GM12878 (cell line): ENCODE data around the gene EIF4H. TPM values are rescaled to one million over a fixed set of nuclear protein-coding genes. Genes with fewer than 3 reads are reported as not detected.

ENCODE experiments used
- ATAC-seq: fragments of 200-7000 bp; cut with Tn5 transposase; 3 replicates; pipeline ENCODE4 v1.9.1; 2020; ENCODE audit warnings: mild to moderate bottlenecking, moderate library complexity
- BruUV-seq: library from RNA; stranded (reverse); fragments of 400-500 nt; replicated peaks from 2 replicates; lab custom pipeline; 2021; lab: Mats Ljungman, UMichigan
- CTCF ChIA-PET: fragments of 300-600 bp; sonication (Branson Sonifier 250); formaldehyde crosslinking; extraction: SDS; loops from one replicate; lab custom pipeline; 2021; ENCODE audit warnings: inconsistent platforms; lab: Yijun Ruan, JAX
- POLR2A ChIA-PET: fragments of 350-600 bp; formaldehyde crosslinking; extraction: SDS; loops from one replicate; lab custom pipeline; 2021; ENCODE audit warnings: inconsistent platforms; lab: Charles Lee
- RAD21 ChIA-PET: fragments of 300-600 bp; sonication (Branson Sonifier 250); formaldehyde crosslinking; loops from one replicate; lab custom pipeline; 2023; ENCODE audit warnings: antibody characterized with exemption; ENCODE audit not compliant: unreplicated experiment; lab: Charles Lee
- SMC1A ChIA-PET: fragments of 300-600 bp; sonication (Branson Sonifier 250); formaldehyde crosslinking; loops from one replicate; lab custom pipeline; 2023; ENCODE audit not compliant: unreplicated experiment, uncharacterized antibody; lab: Charles Lee
- DNase-seq: peaks from one replicate; pipeline ENCODE4 v3.0.0-alpha.2; 2011; ENCODE audit warnings: low read depth, low spot score
- FAIRE-seq: peaks from 3 replicates; lab custom pipeline; 2011; peaks lifted over from hg19 to GRCh38; lab: Jason Lieb, UNC
- H2AFZ ChIP-seq: 2 replicates; pipeline ENCODE4 v1.6.0; 2011; ENCODE audit warnings: low read depth, low read length, control low read depth; ENCODE audit not compliant: control insufficient read depth
- H3K27ac ChIP-seq: 2 replicates; pipeline ENCODE4 v1.5.1; 2011; ENCODE audit warnings: control low read depth; ENCODE audit not compliant: control insufficient read depth, insufficient read depth
- H3K27me3 ChIP-seq, 2 experiments: replicated peaks in 1 of 2; 2 replicates each; pipeline versions ENCODE4 v1.6.0 to v1.6.1; 2011; ENCODE audit warnings: low read length in 1 of 2; ENCODE audit not compliant: control insufficient read depth in 2 of 2, insufficient read depth in 2 of 2
- H3K36me3 ChIP-seq, 2 experiments: 2 replicates each; pipeline ENCODE4 v1.5.1; 2011; ENCODE audit warnings: low read length in 1 of 2; ENCODE audit not compliant: control insufficient read depth in 2 of 2, insufficient read depth in 2 of 2
- H3K4me1 ChIP-seq: 2 replicates; pipeline ENCODE4 v1.6.1; 2011; ENCODE audit warnings: mild to moderate bottlenecking, low read length, moderate library complexity, mixed read lengths; ENCODE audit not compliant: control insufficient read depth, insufficient read depth
- H3K4me2 ChIP-seq: 2 replicates; pipeline ENCODE4 v1.6.0; 2011; ENCODE audit warnings: control low read depth; ENCODE audit not compliant: control insufficient read depth, insufficient read depth
- H3K4me3 ChIP-seq: fragments of 200-600 bp; sonication (generic); 2 replicates; pipeline ENCODE4 v1.5.1; 2016
- H3K79me2 ChIP-seq: 2 replicates; pipeline ENCODE4 v1.6.0; 2011; ENCODE audit warnings: low read length; ENCODE audit not compliant: control insufficient read depth, insufficient read depth
- H3K9ac ChIP-seq: 2 replicates; pipeline ENCODE4 v1.8.0; 2011; ENCODE audit warnings: low read length, control low read depth, mixed read lengths; ENCODE audit not compliant: control insufficient read depth, insufficient read depth
- H3K9me3 ChIP-seq: replicated peaks from 3 replicates; pipeline ENCODE4 v1.5.1; 2011; ENCODE audit warnings: mild to moderate bottlenecking, low read length; ENCODE audit not compliant: control insufficient read depth, insufficient read depth
- H4K20me1 ChIP-seq: 2 replicates; pipeline ENCODE4 v1.6.0; 2011; ENCODE audit not compliant: control insufficient read depth, insufficient read depth
- MTA3 ChIP-seq: IDR thresholded peaks from 2 replicates; pipeline ENCODE4 v1.6.1; 2012; ENCODE audit warnings: low read length, inconsistent platforms, borderline replicate concordance
- NFYB ChIP-seq: IDR thresholded peaks from 2 replicates; pipeline ENCODE4 v1.6.1; 2011; ENCODE audit warnings: low read depth, mild to moderate bottlenecking, low read length, improper control_type of control experiment, moderate library complexity; ENCODE audit not compliant: insufficient read depth
- STAT1 ChIP-seq: fragments of 450-650 bp; conservative IDR thresholded peaks from 2 replicates; pipeline ENCODE4 v1.6.1; 2014; ENCODE audit warnings: antibody characterized with exemption, mild to moderate bottlenecking
- TBL1XR1 ChIP-seq: IDR thresholded peaks from 2 replicates; pipeline ENCODE4 v1.6.1; 2012; ENCODE audit warnings: low read depth, low read length, improper control_type of control experiment
- WGBS: methylation state at CpG from one replicate; pipeline ENCODE4 v1.1.6; 2016; ENCODE audit warnings: low lambda C conversion rate; ENCODE audit not compliant: insufficient replicate concordance, insufficient coverage; ENCODE audit errors: missing lambda C conversion rate; 5-methylcytosine and 5-hydroxymethylcytosine counted together
- in situ Hi-C: fragments of 300-500 bp; cut with MboI; formaldehyde crosslinking; loops from 9 replicates; pipeline ENCODE4 v1.14.3; 2018; ENCODE audit warnings: mixed read lengths
- intact Hi-C: fragments of 100-400 bp; cut with micrococcal nuclease; formaldehyde crosslinking; loops from one replicate; pipeline ENCODE4 v1.14.2; 2022; ENCODE audit not compliant: unreplicated experiment
- polyA plus RNA-seq, 11 experiments: library from polyadenylated mRNA; depleted of rRNA in 4 of 11; unstranded in 6 of 11; stranded (reverse) in 5 of 11; fragments of >200 nt; fragmentation: Nextera tagmentation in 4 of 11; fragmentation: Illumina TruSeq in 1 of 11; extraction: Ambion mirVana in 4 of 11; extraction: Trizol in 1 of 11; gene quantifications; 1 replicate in 1 of 11; 2 replicates in 10 of 11; pipeline versions ENCODE4 v1.2.1 to v1.2.3, GENCODE V29; 2011 to 2016; ENCODE audit warnings: inconsistent platforms in 2 of 11, missing spikeins in 2 of 11, low read depth in 1 of 11
- total RNA-seq, 4 experiments: library from RNA; depleted of rRNA in 3 of 4; stranded (reverse); fragments of >200 nt in 3 of 4; fragmentation: Illumina TruSeq in 1 of 4; extraction: Trizol in 1 of 4; gene quantifications; 2 replicates each; pipeline versions ENCODE4 v1.2.1 to v1.2.3, GENCODE V29; 2013 to 2021
- TF ChIP-seq, protein P1 (sequence below): IDR thresholded peaks from 2 replicates; pipeline ENCODE4 v1.6.1; 2011; ENCODE audit warnings: low read depth, mild to moderate bottlenecking, low read length, moderate library complexity, borderline replicate concordance; ENCODE audit errors: extremely low read depth
- TF ChIP-seq, protein P2 (sequence below): fragments of 450-650 bp; conservative IDR thresholded peaks from 2 replicates; pipeline ENCODE4 v1.6.1; 2017; ENCODE audit warnings: mild to moderate bottlenecking, moderate library complexity
- TF ChIP-seq, protein P3 (sequence below): fragments of 450-650 bp; formaldehyde crosslinking; IDR thresholded peaks from 2 replicates; pipeline ENCODE4 v1.4.0; 2020; ENCODE audit warnings: mild to moderate bottlenecking, moderate library complexity
- TF ChIP-seq, protein P4 (sequence below): IDR thresholded peaks from 2 replicates; pipeline ENCODE4 v1.6.1; 2012; ENCODE audit warnings: low read length, inconsistent platforms

EIF4H gene
- total and polyA plus RNA-seq, 10 of the 15 experiments (the other 5 are each of a cell fraction or from before 2014, with no cell fraction given) = 9.9 to 443 (median 258) TPM

DNA sequence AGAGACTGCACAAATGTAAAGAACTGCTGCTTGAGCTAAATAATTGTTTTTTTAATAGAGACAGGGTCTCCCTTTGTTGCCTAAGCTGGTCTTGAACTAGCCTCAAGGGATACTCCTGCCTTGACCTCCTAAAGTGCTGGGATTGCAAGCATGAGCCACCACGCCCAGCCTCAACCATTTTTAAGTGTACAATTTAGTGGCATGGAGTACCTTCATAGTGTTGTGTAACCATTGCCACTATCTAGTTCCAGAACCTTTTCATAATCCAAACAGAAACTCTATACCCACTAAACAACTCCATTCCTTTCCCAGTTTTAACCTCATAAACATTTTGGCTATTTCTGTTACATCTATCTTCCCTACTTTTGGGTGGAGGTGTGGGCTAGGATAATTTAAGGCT lies 6.7 kb downstream of the EIF4H start:
- ATAC-seq = no peak
- Histone ChIP-seq H3K27me3 (no peaks in the 10 kb centered on the region), H3K4me2 (no peak overlapping the region), H3K36me3 (peaks cover 4 to 13% of the 10 kb centered on the region in 2 experiments; a peak in 3 of 4 replicates), H3K9me3 (no peaks in the 10 kb centered on the region), H4K20me1 (peaks cover 15% of the 10 kb centered on the region), H3K4me3 (0 out of 2 replicates have a peak overlapping the region, but pooled peaks have one; percentile 26), H3K9ac (no peak overlapping the region), H3K4me1 (peaks cover 6% of the 10 kb centered on the region), H2AFZ (no peak overlapping the region), H3K79me2 (peaks cover 100% of the 10 kb centered on the region), H3K27ac (no peak overlapping the region)
- ChIA-PET RAD21 (no interaction called here), POLR2A (interaction anchor here (1.5 kb wide), 1 partner anchor 13 kb away, joined by 4 read pairs; no protein-coding TSS in a partner anchor), CTCF (interaction anchor here (1.0 to 1.4 kb wide), 4 partner anchors 12 to 220 kb away, joined by 3 to 5 read pairs (median 3); no protein-coding TSS in a partner anchor), SMC1A (interaction anchor here (1.0 to 6.3 kb wide), 4 partner anchors 13 to 81 kb away, joined by 5 to 30 read pairs (median 7); no protein-coding TSS in a partner anchor)
- no TSS peak for BruUV-seq
- no peak for DNase-seq
- in situ Hi-C loops (no loop called here), intact Hi-C loops (loop anchor here (5.0 kb wide), 1 partner anchor 114 kb away; no protein-coding TSS in a partner anchor)
- FAIRE-seq = no peak
- no peak for TF ChIP-seq STAT1
- TF ChIP-seq, protein P1, sequence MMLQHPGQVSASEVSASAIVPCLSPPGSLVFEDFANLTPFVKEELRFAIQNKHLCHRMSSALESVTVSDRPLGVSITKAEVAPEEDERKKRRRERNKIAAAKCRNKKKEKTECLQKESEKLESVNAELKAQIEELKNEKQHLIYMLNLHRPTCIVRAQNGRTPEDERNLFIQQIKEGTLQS = no peak
- TF ChIP-seq, protein P2, sequence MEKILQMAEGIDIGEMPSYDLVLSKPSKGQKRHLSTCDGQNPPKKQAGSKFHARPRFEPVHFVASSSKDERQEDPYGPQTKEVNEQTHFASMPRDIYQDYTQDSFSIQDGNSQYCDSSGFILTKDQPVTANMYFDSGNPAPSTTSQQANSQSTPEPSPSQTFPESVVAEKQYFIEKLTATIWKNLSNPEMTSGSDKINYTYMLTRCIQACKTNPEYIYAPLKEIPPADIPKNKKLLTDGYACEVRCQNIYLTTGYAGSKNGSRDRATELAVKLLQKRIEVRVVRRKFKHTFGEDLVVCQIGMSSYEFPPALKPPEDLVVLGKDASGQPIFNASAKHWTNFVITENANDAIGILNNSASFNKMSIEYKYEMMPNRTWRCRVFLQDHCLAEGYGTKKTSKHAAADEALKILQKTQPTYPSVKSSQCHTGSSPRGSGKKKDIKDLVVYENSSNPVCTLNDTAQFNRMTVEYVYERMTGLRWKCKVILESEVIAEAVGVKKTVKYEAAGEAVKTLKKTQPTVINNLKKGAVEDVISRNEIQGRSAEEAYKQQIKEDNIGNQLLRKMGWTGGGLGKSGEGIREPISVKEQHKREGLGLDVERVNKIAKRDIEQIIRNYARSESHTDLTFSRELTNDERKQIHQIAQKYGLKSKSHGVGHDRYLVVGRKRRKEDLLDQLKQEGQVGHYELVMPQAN = no peak
- TF ChIP-seq TBL1XR1 = no peak
- TF ChIP-seq MTA3 = no peak
- TF ChIP-seq, protein P3, sequence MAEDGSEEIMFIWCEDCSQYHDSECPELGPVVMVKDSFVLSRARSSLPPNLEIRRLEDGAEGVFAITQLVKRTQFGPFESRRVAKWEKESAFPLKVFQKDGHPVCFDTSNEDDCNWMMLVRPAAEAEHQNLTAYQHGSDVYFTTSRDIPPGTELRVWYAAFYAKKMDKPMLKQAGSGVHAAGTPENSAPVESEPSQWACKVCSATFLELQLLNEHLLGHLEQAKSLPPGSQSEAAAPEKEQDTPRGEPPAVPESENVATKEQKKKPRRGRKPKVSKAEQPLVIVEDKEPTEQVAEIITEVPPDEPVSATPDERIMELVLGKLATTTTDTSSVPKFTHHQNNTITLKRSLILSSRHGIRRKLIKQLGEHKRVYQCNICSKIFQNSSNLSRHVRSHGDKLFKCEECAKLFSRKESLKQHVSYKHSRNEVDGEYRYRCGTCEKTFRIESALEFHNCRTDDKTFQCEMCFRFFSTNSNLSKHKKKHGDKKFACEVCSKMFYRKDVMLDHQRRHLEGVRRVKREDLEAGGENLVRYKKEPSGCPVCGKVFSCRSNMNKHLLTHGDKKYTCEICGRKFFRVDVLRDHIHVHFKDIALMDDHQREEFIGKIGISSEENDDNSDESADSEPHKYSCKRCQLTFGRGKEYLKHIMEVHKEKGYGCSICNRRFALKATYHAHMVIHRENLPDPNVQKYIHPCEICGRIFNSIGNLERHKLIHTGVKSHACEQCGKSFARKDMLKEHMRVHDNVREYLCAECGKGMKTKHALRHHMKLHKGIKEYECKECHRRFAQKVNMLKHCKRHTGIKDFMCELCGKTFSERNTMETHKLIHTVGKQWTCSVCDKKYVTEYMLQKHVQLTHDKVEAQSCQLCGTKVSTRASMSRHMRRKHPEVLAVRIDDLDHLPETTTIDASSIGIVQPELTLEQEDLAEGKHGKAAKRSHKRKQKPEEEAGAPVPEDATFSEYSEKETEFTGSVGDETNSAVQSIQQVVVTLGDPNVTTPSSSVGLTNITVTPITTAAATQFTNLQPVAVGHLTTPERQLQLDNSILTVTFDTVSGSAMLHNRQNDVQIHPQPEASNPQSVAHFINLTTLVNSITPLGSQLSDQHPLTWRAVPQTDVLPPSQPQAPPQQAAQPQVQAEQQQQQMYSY = no peak
- no peak for TF ChIP-seq NFYB
- TF ChIP-seq, protein P4, sequence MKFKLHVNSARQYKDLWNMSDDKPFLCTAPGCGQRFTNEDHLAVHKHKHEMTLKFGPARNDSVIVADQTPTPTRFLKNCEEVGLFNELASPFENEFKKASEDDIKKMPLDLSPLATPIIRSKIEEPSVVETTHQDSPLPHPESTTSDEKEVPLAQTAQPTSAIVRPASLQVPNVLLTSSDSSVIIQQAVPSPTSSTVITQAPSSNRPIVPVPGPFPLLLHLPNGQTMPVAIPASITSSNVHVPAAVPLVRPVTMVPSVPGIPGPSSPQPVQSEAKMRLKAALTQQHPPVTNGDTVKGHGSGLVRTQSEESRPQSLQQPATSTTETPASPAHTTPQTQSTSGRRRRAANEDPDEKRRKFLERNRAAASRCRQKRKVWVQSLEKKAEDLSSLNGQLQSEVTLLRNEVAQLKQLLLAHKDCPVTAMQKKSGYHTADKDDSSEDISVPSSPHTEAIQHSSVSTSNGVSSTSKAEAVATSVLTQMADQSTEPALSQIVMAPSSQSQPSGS = no peak
- WGBS = 95% methylated on average over 1 of the region's 1 CpG
